ENCODE results near the gene NRBP1.
"Not testable (repeated sequence)": the region's sequence is repeated elsewhere in the genome, so short reads cannot be mapped to it uniquely, and the experiment has no call there.

Gene NRBP1

DNA sequence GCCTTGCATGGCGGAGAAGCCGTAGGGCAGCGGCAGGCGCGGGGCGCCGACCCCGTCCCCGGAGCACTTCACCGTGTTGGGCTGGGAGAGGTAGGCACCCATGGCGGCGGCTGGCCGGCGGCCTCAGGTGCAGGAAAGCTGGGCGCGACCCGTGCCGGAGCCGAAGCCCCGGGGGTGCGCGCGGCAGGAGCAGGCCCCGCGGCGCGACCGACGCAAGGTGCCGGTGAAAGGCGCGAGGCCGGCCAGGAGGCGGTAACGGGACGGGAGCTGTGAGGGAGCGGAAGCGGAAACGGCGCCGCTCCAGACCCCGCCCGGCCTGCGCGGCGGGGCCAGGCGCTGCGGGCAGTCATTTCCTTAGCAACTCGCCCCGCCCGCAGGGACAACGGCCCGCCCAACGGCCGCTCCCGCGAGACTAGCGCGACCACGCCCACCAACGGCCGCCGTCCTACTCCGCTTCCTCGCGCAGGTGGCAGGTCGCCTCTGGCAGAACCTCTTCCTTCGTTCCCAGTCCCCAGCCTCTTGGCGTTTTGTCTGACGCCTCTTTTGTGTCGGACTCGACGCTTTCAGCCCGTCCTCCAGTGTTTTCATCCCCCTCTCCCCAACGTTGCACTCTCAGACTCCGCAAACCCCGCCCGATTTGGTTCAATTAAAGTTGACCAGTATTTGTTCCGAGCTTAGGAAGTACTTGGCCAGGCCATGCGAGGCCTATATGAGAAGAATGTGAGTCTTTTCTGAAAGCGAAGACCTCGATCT, 18.9 kb upstream of the NRBP1 start, which contains the start of gene PPM1G:
PPM1G (minus strand) TSS at position 271 of the 753 bp plus-strand sequence; CDS start at position 102, 169 bp downstream.
- TF ChIP-seq, protein P1, sequence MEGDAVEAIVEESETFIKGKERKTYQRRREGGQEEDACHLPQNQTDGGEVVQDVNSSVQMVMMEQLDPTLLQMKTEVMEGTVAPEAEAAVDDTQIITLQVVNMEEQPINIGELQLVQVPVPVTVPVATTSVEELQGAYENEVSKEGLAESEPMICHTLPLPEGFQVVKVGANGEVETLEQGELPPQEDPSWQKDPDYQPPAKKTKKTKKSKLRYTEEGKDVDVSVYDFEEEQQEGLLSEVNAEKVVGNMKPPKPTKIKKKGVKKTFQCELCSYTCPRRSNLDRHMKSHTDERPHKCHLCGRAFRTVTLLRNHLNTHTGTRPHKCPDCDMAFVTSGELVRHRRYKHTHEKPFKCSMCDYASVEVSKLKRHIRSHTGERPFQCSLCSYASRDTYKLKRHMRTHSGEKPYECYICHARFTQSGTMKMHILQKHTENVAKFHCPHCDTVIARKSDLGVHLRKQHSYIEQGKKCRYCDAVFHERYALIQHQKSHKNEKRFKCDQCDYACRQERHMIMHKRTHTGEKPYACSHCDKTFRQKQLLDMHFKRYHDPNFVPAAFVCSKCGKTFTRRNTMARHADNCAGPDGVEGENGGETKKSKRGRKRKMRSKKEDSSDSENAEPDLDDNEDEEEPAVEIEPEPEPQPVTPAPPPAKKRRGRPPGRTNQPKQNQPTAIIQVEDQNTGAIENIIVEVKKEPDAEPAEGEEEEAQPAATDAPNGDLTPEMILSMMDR (IDR thresholded peaks at IDR 0.05; ENCODE audit: low read depth, low read length), result no peak
- H3K4me3 ChIP-seq (ENCODE audit: low read depth, low read length), result peak within 1 kb of the TSS; percentile 98

DNA sequence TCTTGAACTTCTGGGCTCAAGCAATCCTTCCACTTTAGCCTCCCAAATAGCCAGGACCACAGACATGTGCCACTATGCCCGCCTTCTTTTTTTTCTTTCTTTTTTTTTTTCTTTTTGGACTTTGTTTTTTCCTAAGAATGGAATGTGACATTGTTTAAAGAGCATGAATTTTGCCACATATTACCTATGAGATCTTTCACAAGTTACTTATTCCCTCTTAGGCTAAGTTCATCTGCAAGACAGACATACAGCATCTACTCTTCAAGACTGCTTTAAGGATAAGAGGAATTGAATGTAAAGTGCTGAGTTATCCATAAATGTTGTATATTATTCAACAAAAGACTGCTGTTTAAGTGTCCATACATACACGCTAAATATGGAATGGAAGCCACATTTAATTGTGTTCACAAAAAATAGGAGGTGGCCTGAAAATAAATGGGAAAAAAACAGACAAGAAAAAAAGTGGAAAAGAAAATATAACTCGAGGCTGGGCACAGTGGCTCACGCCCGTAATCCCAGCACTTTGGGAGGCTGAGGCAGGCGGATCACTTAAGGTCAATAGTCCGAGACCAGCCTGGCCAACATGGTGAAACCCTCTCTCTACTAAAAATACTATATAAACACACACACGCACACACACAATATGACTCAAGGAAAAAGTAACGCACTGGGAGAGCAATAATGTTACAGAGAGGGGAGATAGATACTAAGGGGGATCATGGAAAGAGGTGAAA, 15.8 kb upstream of the NRBP1 start:
- TF ChIP-seq, protein P1 (IDR thresholded peaks at IDR 0.05; ENCODE audit: low read depth, low read length), result no peak
- no peak overlapping the region for H3K4me3 ChIP-seq (ENCODE audit: low read depth, low read length)

DNA sequence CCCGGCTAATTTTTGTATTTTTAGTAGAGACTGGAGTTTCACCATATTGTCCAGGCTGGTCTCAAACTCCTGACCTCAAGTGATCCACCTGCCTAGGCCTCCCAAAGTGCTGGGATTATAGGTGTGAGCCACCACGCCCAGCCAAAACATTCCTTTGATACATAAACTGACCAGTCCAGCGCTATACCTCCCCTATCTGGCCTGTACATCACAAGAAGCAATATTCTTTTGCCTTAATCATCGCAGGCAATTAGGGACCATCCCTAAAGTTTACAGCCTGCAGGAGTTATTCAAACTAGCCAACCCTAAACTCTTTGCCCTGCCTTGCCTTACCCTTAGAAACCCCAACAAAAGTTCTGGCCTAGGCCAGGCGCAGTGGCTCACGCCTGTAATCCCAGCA, 12.3 kb upstream of the NRBP1 start:
- H3K4me3 ChIP-seq (ENCODE audit: low read depth, low read length), result no peak overlapping the region
- TF ChIP-seq, protein P1 (IDR thresholded peaks at IDR 0.05; ENCODE audit: low read depth, low read length), result no peak

DNA sequence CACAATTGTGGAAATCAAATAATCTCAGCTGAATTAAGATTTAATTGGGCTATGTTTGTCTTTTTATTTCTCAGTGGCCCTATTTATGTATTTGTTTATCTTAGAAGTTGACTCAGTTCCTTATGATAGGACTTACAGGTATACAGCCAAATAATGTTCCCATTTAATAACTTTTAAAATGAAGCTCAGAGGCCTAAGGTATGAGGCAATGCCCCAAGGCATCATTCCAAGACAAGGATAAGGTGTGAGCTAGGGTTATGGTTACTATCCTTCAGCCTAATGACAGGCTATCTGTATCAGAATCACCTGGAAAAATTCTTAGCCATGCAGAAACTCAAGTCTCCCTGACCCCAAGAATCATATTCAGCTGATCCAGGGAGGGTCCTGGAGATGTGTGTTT, 7.4 kb upstream of the NRBP1 start:
- TF ChIP-seq, protein P1 (IDR thresholded peaks at IDR 0.05; ENCODE audit: low read depth, low read length), result no peak
- H3K4me3 ChIP-seq (ENCODE audit: low read depth, low read length), result no peak overlapping the region

DNA sequence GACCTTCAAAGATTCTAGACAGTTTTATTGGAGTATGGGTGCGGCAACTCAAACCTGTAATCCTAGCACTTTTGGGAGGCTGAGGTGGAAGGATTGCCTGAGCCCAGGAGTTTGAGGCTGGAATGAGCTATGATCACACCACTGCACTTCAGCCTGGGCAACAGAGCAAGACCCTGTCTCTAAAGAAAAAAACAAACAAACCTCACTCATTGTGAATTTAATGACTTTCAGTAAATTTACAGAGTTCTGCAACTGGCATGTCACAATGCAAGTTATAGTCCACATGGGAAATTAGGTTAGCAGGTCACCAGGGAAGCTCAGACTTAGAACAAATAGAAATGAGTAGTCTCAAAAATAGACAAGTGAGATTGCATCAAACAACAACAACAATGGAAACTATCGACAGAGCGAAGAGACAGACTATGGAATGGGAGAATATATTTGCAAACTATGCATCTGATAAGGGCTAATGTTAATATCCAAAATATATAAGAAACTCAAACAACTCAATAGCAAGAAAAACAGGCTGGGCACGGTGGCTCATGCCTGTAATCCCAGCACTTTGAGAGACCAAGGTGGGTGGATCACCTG, 6.7 kb upstream of the NRBP1 start:
- TF ChIP-seq, protein P1 (IDR thresholded peaks at IDR 0.05; ENCODE audit: low read depth, low read length), result no peak
- no peak overlapping the region for H3K4me3 ChIP-seq (ENCODE audit: low read depth, low read length)

DNA sequence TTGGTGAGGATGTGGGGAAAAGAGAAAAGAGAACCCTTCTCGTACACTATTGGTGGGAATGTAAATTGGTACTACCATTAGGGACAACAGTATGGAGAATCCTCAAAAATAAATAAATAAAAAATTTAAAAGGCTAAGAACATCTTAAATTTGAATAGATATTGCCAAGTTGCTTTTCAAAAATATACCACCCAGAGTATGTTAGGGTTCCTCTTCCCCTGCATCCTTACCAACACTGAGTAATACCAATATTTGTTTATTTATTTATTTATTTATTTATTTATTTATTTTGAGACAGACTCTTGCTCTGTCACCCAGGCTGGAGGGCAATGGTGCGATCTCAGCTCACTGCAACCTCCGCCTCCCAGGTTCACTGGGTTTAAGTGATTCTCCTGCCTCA, 5.5 kb upstream of the NRBP1 start:
- TF ChIP-seq, protein P1 (IDR thresholded peaks at IDR 0.05; ENCODE audit: low read depth, low read length), result no peak
- no peak overlapping the region for H3K4me3 ChIP-seq (ENCODE audit: low read depth, low read length)

DNA sequence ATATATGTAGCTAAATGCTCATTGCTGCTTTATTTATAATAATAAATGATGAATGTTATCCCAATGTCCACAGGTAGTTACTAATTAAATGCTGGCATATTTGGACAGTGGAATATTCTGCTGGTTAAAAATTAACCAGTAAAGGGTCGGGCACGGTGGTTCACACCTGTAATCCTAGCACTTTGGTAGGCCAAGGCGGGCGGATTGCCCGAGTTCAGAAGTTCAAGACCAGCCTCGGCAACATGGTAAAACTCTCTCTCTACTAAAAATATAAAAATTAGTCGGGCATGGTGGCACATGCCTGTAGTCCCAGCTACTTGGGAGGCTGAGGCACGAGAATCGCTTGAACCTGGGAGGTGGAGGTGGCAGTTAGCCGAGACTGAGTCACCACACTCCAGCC, 3.4 kb upstream of the NRBP1 start:
- not testable (repeated sequence) for H3K4me3 ChIP-seq (ENCODE audit: low read depth, low read length)

Data from WI38 (cell line).